ENCODE data around the gene MROH9. TPM values are rescaled to one million over a fixed set of nuclear protein-coding genes. Genes with fewer than 3 reads are reported as not detected.

MROH9 gene
- total RNA-seq, 1 experiment from 2014 or later: not detected

GRCh38 chr1:170938281-170938680, 2.9 kb downstream of the MROH9 start:
- H2BK120ac ChIP-seq (ENCODE audit: low read depth, low read length, poor library complexity, severe bottlenecking): no peak overlapping the region
- Mint-ChIP-seq H3K27ac (no peak overlapping the region), H3K4me1 (no peaks in the 10 kb centered on the region; a peak in 1 of 4 replicates), H3K27me3 (ENCODE audit: low read depth) (no peaks in the 10 kb centered on the region), H3K36me3 (ENCODE audit: insufficient read depth in 1 of 3, low read depth in 3 of 3) (0 out of 7 replicates have a peak, but pooled peaks cover 0 to 5% (median 0%) of the 10 kb centered on the region in 3 experiments), H3K9me3 (peaks cover 4 to 5% of the 10 kb centered on the region in 2 experiments; a peak in 3 of 5 replicates), H3K4me3 (no peak overlapping the region)
- no peak for DNase-seq
- no peaks in the 10 kb centered on the region for H4K20me1 ChIP-seq (ENCODE audit: control insufficient read depth, insufficient read depth, insufficient read length)
- TF ChIP-seq CTCF (conservative IDR thresholded peaks at IDR 0.05): no peak
- H2BK5ac ChIP-seq (ENCODE audit: insufficient read length, low read length): no peak overlapping the region
- no peak overlapping the region for H3K27ac ChIP-seq (ENCODE audit: insufficient read length, low read depth, low read length)
- H2BK15ac ChIP-seq (ENCODE audit: low read depth, low read length): no peak overlapping the region
- no peak overlapping the region for H3K18ac ChIP-seq (ENCODE audit: insufficient read length, low read depth, low read length)
- H3K14ac ChIP-seq (ENCODE audit: insufficient read depth, low read length): no peak overlapping the region
- H3K4ac ChIP-seq (ENCODE audit: low read depth, low read length): no peak overlapping the region
- no peak overlapping the region for H3T11ph ChIP-seq (ENCODE audit: low read length)
- no peaks in the 10 kb centered on the region for H3K79me2 ChIP-seq (ENCODE audit: insufficient read depth, low read length)
- no peaks in the 10 kb centered on the region for H3K9me3 ChIP-seq (ENCODE audit: control insufficient read depth, low read depth, low read length)
- no peaks in the 10 kb centered on the region for H3K23me2 ChIP-seq (ENCODE audit: insufficient read length, low read depth, low read length, poor library complexity, severe bottlenecking)
- no peak overlapping the region for H2AK5ac ChIP-seq (ENCODE audit: insufficient read length, low read length)
- H3K27me3 ChIP-seq (ENCODE audit: insufficient read depth, low read length): no peaks in the 10 kb centered on the region
- H3K9ac ChIP-seq (ENCODE audit: extremely low read depth, insufficient read length, low read length): no peak overlapping the region
- H3K23ac ChIP-seq (ENCODE audit: insufficient read length, low read depth, low read length): no peak overlapping the region
- H3K79me1 ChIP-seq (ENCODE audit: insufficient read depth, low read depth, low read length, poor library complexity, severe bottlenecking): no peaks in the 10 kb centered on the region
- H2BK12ac ChIP-seq (ENCODE audit: insufficient read length, low read depth, low read length): no peak overlapping the region
- no peak overlapping the region for H3K56ac ChIP-seq (ENCODE audit: insufficient read length, low read depth, low read length)
- H3K4me1 ChIP-seq (ENCODE audit: insufficient read depth, low read length): no peaks in the 10 kb centered on the region
- H4K91ac ChIP-seq (ENCODE audit: insufficient read length, low read depth, low read length): no peak overlapping the region
- H4K8ac ChIP-seq (replicated peaks; ENCODE audit: insufficient read length, low read depth, low read length): no peak overlapping the region
- no peak overlapping the region for H2AFZ ChIP-seq (ENCODE audit: low read length)
- H3K4me2 ChIP-seq (ENCODE audit: insufficient read depth, insufficient read length, low read length): no peak overlapping the region
- no peak overlapping the region for H4K5ac ChIP-seq (ENCODE audit: insufficient read length, low read depth, low read length)
- no peak overlapping the region for H2BK20ac ChIP-seq (ENCODE audit: low read depth, low read length, poor library complexity, severe bottlenecking)
- no CpG with 5 or more reads among the region's 3 CpGs for WGBS (ENCODE audit: extremely low coverage, insufficient read length, low lambda C conversion rate)
